ENCODE results near the gene TK1. TPM values are rescaled to one million over a fixed set of nuclear protein-coding genes. Genes with fewer than 3 reads are reported as not detected.

The TK1 gene
- total and polyA plus RNA-seq, 2 donors (not counting 1 experiment from before 2014, with no cell fraction given): 2.2 to 3.8 TPM

GRCh38 chr17:78224231-78225087 is 37.6 kb upstream of the TK1 start:
- Histone ChIP-seq H3K4me2 (replicated peaks; ENCODE audit: low read depth, low read length, poor library complexity, severe bottlenecking) (no peak overlapping the region), H3K27me3 (replicated peaks in 1 of 4; ENCODE audit: control extremely low read depth in 1 of 4, control insufficient read depth in 3 of 4, insufficient read depth in 4 of 4, low read length in 3 of 4) (peaks cover 0 to 26% (median 7%) of the 10 kb centered on the region in 4 experiments), H3K79me2 (ENCODE audit: control insufficient read depth, insufficient read depth, low read length) (no peaks in the 10 kb centered on the region), H3K36me3 (replicated peaks in 1 of 2; ENCODE audit: control extremely low read depth in 1 of 2, control insufficient read depth in 1 of 2, extremely low read depth in 1 of 2, insufficient read depth in 2 of 2, low read length in 1 of 2) (no peaks in the 10 kb centered on the region), H3K4me3 (ENCODE audit: control extremely low read depth in 1 of 5, extremely low read depth in 1 of 5, insufficient read depth in 1 of 5, low read depth in 2 of 5, low read length in 4 of 5) (no peak overlapping the region), H4K20me1 (ENCODE audit: control insufficient read depth, insufficient read depth, low read length, poor library complexity, severe bottlenecking) (no peaks in the 10 kb centered on the region), H2AFZ (ENCODE audit: insufficient read depth, low read depth, low read length, poor library complexity, severe bottlenecking) (no peak overlapping the region), H3K9me3 (ENCODE audit: control extremely low read depth in 1 of 3, control insufficient read depth in 2 of 3, insufficient read depth in 1 of 3, low read length in 2 of 3) (peaks cover 0 to 7% (median 0%) of the 10 kb centered on the region in 3 donors), H3K9ac (ENCODE audit: low read length) (no peak overlapping the region), H3K27ac (ENCODE audit: low read length in 2 of 2) (no peak overlapping the region), H3K4me1 (ENCODE audit: control insufficient read depth in 2 of 2, insufficient read depth in 2 of 2, low read length in 2 of 2) (peaks cover 5 to 8% of the 10 kb centered on the region in 2 donors)
- H3K27me3 Mint-ChIP-seq: peaks cover 4% of the 10 kb centered on the region
- WGBS (ENCODE audit: insufficient coverage): 98% methylated on average over 24 of the region's 27 CpGs
- TF ChIP-seq, protein P1, sequence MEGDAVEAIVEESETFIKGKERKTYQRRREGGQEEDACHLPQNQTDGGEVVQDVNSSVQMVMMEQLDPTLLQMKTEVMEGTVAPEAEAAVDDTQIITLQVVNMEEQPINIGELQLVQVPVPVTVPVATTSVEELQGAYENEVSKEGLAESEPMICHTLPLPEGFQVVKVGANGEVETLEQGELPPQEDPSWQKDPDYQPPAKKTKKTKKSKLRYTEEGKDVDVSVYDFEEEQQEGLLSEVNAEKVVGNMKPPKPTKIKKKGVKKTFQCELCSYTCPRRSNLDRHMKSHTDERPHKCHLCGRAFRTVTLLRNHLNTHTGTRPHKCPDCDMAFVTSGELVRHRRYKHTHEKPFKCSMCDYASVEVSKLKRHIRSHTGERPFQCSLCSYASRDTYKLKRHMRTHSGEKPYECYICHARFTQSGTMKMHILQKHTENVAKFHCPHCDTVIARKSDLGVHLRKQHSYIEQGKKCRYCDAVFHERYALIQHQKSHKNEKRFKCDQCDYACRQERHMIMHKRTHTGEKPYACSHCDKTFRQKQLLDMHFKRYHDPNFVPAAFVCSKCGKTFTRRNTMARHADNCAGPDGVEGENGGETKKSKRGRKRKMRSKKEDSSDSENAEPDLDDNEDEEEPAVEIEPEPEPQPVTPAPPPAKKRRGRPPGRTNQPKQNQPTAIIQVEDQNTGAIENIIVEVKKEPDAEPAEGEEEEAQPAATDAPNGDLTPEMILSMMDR (IDR thresholded peaks at IDR 0.05): no peak
- no peak for TF ChIP-seq EZH2 (IDR thresholded peaks at IDR 0.05; ENCODE audit: borderline replicate concordance, insufficient read depth, low read depth, low read length, poor library complexity, severe bottlenecking)
- H3K4me1 Mint-ChIP-seq: no peaks in the 10 kb centered on the region
- POLR2A ChIA-PET: no interaction called here
- DNase-seq (no peak), ATAC-seq (ENCODE audit: low read depth) (no peak)
- H3K27ac Mint-ChIP-seq: no peak overlapping the region
- CTCF ChIA-PET: interaction anchor here (2.5 kb wide), 1 partner anchor 27 kb away, joined by 9 read pairs; no protein-coding TSS in a partner anchor
- intact Hi-C loops (cut with micrococcal nuclease): no loop called here
- H3K9me3 Mint-ChIP-seq (ENCODE audit: insufficient read depth): no peaks in the 10 kb centered on the region
- no peak overlapping the region for H3K4me3 Mint-ChIP-seq

- no peak for DNase-seq
- H3K9me3 ChIP-seq (ENCODE audit: control extremely low read depth in 1 of 3, control insufficient read depth in 2 of 3, insufficient read depth in 1 of 3, low read length in 2 of 3): peaks cover 0 to 7% (median 0%) of the 10 kb centered on the region in 3 donors
- no peak overlapping the region for H3K4me2 ChIP-seq (replicated peaks; ENCODE audit: low read depth, low read length, poor library complexity, severe bottlenecking)
- peaks cover 0 to 25% (median 7%) of the 10 kb centered on the region in 4 experiments for H3K27me3 ChIP-seq (replicated peaks in 1 of 4; ENCODE audit: control extremely low read depth in 1 of 4, control insufficient read depth in 3 of 4, insufficient read depth in 4 of 4, low read length in 3 of 4)
- peaks cover 5 to 8% of the 10 kb centered on the region in 2 donors for H3K4me1 ChIP-seq (ENCODE audit: control insufficient read depth in 2 of 2, insufficient read depth in 2 of 2, low read length in 2 of 2)
- H3K27ac Mint-ChIP-seq: no peak overlapping the region
- TF ChIP-seq, protein P1 (IDR thresholded peaks at IDR 0.05): no peak
- no peak for TF ChIP-seq EZH2 (IDR thresholded peaks at IDR 0.05; ENCODE audit: borderline replicate concordance, insufficient read depth, low read depth, low read length, poor library complexity, severe bottlenecking)
- H3K9me3 Mint-ChIP-seq (ENCODE audit: insufficient read depth): no peaks in the 10 kb centered on the region
- H3K4me3 ChIP-seq (ENCODE audit: control extremely low read depth in 1 of 5, extremely low read depth in 1 of 5, insufficient read depth in 1 of 5, low read depth in 2 of 5, low read length in 4 of 5): no peak overlapping the region
- intact Hi-C loops (cut with micrococcal nuclease): no loop called here
- 100% methylated on average over 2 of the region's 3 CpGs for WGBS (ENCODE audit: insufficient coverage)
- no peak overlapping the region for H3K9ac ChIP-seq (ENCODE audit: low read length)
- ChIA-PET CTCF (interaction anchor here (1.3 to 1.5 kb wide), 2 partner anchors 19 to 66 kb away, joined by 3 read pairs; no protein-coding TSS in a partner anchor), POLR2A (no interaction called here)
- ATAC-seq (ENCODE audit: low read depth): no peak
- no peak overlapping the region for H2AFZ ChIP-seq (ENCODE audit: insufficient read depth, low read depth, low read length, poor library complexity, severe bottlenecking)
- no peaks in the 10 kb centered on the region for H4K20me1 ChIP-seq (ENCODE audit: control insufficient read depth, insufficient read depth, low read length, poor library complexity, severe bottlenecking)
- H3K27ac ChIP-seq (ENCODE audit: low read length in 2 of 2): no peak overlapping the region
- no peak overlapping the region for H3K4me3 Mint-ChIP-seq
- H3K36me3 ChIP-seq (replicated peaks in 1 of 2; ENCODE audit: control extremely low read depth in 1 of 2, control insufficient read depth in 1 of 2, extremely low read depth in 1 of 2, insufficient read depth in 2 of 2, low read length in 1 of 2): no peaks in the 10 kb centered on the region
- H3K27me3 Mint-ChIP-seq: peaks cover 4% of the 10 kb centered on the region
- no peaks in the 10 kb centered on the region for H3K4me1 Mint-ChIP-seq
- no peaks in the 10 kb centered on the region for H3K79me2 ChIP-seq (ENCODE audit: control insufficient read depth, insufficient read depth, low read length)
Measured at GRCh38 chr17:78223765-78224164, 36.9 kb upstream of the TK1 start.
